ENCODE results near the gene NAXD.

- TF ChIP-seq POLR2A (IDR thresholded peaks at IDR 0.05; ENCODE audit: low read length) (no peak), GATA1 (IDR thresholded peaks at IDR 0.05; ENCODE audit: low read depth, low read length) (no peak)
These were observed 19.2 kb downstream of the NAXD start for GRCh38 chr13:110634558-110634957.
